GM19372 (cell line): ENCODE results near the gene YIPF6.
"Not testable (repeated sequence)": the region's sequence is repeated elsewhere in the genome, so short reads cannot be mapped to it uniquely, and the experiment has no call there.

ENCODE experiments used
- ATAC-seq: cut with Tn5 transposase; IDR thresholded peaks from one replicate; pipeline ENCODE4 v1.9.1; 2021; ENCODE audit warnings: mild to moderate bottlenecking, low read depth, moderate library complexity; ENCODE audit not compliant: unreplicated experiment

Gene YIPF6

GRCh38 chrX:68503836-68504636 lies 5.2 kb downstream of the YIPF6 start:
- no peak for ATAC-seq

GRCh38 chrX:68506649-68507048 lies 7.8 kb downstream of the YIPF6 start:
- no peak for ATAC-seq

- no peak for ATAC-seq
These were observed 9.9 kb downstream of the YIPF6 start for GRCh38 chrX:68508799-68509198.

GRCh38 chrX:68511255-68511654 lies 12.4 kb downstream of the YIPF6 start:
- ATAC-seq, result peak; percentile 77

- not testable (repeated sequence) for ATAC-seq
These were observed 25.8 kb downstream of the YIPF6 start for GRCh38 chrX:68524680-68525079.

- ATAC-seq, result no peak
These were observed 34.1 kb downstream of the YIPF6 start for GRCh38 chrX:68532831-68533533.

- ATAC-seq, result no peak
These were observed 34.8 kb downstream of the YIPF6 start for GRCh38 chrX:68533656-68534055.

- ATAC-seq, result no peak
These were observed 35.8 kb downstream of the YIPF6 start for GRCh38 chrX:68534691-68535090.

- no peak for ATAC-seq
These were observed 37.6 kb downstream of the YIPF6 start for GRCh38 chrX:68536429-68536828.

GRCh38 chrX:68536884-68537283 lies 38.0 kb downstream of the YIPF6 start:
- no peak for ATAC-seq

- ATAC-seq, result no peak
These were observed 51.3 kb downstream of the YIPF6 start for GRCh38 chrX:68550193-68550592.

GRCh38 chrX:68556036-68556435 lies 57.2 kb downstream of the YIPF6 start:
- no peak for ATAC-seq

GRCh38 chrX:68557126-68557525 lies 58.3 kb downstream of the YIPF6 start:
- ATAC-seq, result not testable (repeated sequence)

GRCh38 chrX:68559905-68560304 lies 61.1 kb downstream of the YIPF6 start:
- not testable (repeated sequence) for ATAC-seq

- ATAC-seq, result no peak
These were observed 69.3 kb downstream of the YIPF6 start for GRCh38 chrX:68568136-68568535.

- ATAC-seq, result no peak
These were observed 71.7 kb downstream of the YIPF6 start for GRCh38 chrX:68570598-68570997.

- ATAC-seq, result no peak
These were observed 72.4 kb downstream of the YIPF6 start for GRCh38 chrX:68571292-68571609.

GRCh38 chrX:68571610-68572311 lies 72.9 kb downstream of the YIPF6 start:
- ATAC-seq, result peak; percentile 68

- ATAC-seq, result no peak
These were observed 75.4 kb downstream of the YIPF6 start for GRCh38 chrX:68574240-68574639.

GRCh38 chrX:68579810-68580209 lies 81.0 kb downstream of the YIPF6 start:
- no peak for ATAC-seq

- no peak for ATAC-seq
These were observed 85.4 kb downstream of the YIPF6 start for GRCh38 chrX:68584221-68584620.
